ENCODE data around the gene LGR6.

LGR6 gene

DNA sequence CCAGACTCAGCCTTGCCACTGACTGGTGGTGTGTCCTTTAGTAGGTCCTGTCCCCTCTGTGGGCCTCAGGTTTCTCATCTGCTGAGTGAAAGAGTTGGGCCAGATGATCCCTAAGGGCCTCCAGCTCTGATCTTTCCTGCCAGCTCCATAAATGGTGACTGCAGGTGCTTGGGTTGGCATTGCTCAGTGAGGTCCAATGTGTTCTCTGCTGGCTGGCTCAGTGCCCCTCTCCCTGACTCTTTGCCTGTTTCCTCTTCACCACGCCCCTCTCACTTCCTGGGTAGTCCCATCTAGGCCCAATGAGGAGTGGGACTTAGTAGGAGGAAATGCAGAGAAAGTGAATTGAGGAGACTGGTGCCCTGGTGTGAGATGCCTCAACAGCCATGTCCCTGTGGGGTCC lies 111.6 kb downstream of the LGR6 start:
- no peak for DNase-seq

DNA sequence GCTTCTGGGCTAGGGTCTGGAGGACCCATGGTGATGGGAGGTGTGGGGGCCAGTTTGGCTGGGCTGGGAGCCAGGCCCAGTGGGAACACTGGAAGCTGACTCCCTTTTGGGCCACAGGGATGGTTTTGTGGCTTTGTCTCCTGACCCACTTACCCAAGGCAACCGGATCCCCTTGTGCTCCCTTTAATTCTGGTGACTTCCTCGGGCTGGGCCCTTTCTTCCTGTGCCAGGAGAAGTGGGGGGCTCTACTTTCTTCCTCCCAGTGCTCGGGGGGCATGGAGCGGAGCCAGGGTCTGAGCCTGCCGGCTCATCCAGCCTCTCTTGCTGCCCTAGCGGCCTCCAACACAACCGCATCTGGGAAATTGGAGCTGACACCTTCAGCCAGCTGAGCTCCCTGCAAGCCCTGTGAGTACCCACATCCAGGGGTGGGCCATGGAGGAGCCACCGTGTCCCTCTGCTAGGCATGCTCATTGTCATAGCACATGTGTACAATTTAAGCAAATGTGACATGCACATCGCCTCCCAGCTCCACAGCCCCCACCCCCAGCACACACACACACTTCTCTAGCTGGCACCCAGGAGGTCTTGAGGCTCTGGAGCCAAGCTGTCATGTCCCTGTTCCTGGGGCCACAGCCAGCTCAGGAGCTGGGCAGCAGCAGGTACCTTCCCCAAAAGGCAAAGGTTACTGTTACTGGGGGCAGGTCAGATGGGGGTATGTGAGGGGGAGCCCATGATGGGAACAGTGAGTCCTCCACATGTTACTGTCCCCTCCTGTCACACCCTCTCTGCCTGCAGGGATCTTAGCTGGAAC lies 113.1 kb downstream of the LGR6 start:
- DNase-seq = no peak

DNA sequence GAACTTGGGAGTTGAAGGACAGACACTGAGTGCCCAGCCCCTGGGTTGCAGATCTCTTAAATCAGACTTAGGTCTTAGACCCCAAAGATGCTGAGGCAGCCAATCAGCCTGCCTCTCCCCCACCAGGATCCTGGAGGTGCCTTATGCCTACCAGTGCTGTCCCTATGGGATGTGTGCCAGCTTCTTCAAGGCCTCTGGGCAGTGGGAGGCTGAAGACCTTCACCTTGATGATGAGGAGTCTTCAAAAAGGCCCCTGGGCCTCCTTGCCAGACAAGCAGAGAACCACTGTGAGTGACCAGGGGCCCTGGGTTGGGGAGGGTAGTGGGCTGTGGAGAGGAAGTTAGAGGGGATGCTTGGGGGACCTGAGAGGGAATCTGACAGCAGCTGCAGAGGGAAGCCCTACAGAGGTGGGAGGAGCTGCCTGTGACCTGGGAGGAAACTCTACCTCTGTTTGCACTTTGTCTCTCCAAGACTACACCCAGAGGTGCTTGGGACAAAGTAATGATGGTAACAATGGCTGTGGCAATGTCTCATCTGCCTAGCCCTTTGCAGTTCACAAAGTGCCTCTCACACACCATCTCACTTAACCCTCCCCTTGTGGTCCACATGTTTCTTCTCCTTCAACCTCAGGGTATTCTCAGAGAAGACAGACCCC lies 116.6 kb downstream of the LGR6 start:
- peak; percentile 15 for DNase-seq

- DNase-seq = no peak
Measured at GRCh38 chr1:202310746-202311145, 117.1 kb downstream of the LGR6 start.

DNA sequence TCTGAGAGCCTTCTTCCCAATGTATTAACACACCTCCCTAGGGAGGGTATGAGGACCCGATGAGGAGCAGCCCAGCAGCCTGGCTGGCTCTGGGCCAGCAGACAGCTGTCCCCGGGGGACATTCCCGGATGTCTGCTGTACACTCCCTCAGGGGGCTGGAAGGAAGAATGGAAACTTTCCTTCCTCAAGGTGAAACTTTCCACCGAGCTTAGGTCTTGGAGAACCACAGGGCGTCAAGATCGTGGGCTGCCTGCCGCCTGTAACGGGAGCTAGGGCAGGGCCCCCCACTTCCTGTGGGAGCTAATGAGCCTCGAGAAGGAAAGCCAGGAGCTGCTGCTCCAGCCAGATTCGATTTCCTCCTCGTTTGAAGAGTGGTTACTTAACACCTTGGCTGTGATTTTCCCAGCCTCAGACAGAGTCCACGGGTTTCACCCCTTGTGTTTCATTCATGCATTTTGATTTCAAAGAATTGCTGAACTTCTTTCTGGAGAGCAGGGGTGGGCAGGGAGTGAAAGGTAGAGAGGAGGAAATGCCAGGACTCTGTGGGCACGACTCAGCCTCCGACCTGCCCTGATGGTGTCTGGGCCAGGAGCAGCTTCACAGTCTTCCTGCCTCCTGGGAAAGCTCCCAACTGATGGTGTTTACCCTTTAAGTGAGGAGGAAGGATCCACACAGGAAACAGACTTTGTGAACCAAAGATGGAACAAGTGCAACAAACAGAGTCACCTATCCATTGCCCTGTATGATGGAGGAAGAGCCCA lies 118.5 kb downstream of the LGR6 start:
- no peak for DNase-seq

GRCh38 chr1:202315576-202316168 lies 122.1 kb downstream of the LGR6 start:
- peak; percentile 70 for DNase-seq

GRCh38 chr1:202316186-202316585 lies 122.6 kb downstream of the LGR6 start:
- DNase-seq = no peak

DNA sequence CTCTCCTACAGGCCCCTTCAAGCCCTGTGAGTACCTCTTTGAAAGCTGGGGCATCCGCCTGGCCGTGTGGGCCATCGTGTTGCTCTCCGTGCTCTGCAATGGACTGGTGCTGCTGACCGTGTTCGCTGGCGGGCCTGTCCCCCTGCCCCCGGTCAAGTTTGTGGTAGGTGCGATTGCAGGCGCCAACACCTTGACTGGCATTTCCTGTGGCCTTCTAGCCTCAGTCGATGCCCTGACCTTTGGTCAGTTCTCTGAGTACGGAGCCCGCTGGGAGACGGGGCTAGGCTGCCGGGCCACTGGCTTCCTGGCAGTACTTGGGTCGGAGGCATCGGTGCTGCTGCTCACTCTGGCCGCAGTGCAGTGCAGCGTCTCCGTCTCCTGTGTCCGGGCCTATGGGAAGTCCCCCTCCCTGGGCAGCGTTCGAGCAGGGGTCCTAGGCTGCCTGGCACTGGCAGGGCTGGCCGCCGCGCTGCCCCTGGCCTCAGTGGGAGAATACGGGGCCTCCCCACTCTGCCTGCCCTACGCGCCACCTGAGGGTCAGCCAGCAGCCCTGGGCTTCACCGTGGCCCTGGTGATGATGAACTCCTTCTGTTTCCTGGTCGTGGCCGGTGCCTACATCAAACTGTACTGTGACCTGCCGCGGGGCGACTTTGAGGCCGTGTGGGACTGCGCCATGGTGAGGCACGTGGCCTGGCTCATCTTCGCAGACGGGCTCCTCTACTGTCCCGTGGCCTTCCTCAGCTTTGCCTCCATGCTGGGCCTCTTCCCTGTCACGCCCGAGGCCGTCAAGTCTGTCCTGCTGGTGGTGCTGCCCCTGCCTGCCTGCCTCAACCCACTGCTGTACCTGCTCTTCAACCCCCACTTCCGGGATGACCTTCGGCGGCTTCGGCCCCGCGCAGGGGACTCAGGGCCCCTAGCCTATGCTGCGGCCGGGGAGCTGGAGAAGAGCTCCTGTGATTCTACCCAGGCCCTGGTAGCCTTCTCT lies 124.6 kb downstream of the LGR6 start:
- no peak for DNase-seq

DNA sequence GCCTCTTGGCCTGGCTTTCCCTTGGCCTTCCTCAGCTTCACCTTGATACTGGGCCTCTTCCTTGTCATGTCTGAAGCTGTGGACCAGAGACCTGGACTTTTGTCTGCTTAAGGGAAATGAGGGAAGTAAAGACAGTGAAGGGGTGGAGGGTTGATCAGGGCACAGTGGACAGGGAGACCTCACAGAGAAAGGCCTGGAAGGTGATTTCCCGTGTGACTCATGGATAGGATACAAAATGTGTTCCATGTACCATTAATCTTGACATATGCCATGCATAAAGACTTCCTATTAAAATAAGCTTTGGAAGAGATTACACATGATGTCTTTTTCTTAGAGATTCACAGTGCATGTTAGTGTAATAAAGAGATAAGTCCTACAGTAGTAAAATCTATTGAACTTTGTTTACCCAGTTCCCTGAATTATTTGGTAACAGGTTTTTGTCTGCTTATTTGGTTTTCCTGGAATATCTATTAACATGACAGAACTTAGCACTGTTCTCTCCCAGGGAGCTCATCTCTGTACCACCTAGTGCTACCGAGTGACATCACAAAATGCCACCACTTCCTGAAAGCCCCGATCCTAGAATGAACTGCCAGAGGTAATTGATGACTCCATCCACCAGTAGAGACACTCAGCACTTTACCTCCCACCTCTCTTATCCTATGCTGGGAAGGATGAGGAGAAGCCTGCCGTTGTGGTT lies 125.9 kb downstream of the LGR6 start:
- DNase-seq = no peak

GRCh38 chr1:202320081-202320405 lies 126.4 kb downstream of the LGR6 start:
- DNase-seq = no peak

GRCh38 chr1:202323731-202324130 lies 130.1 kb downstream of the LGR6 start:
- DNase-seq = no peak

GRCh38 chr1:202324646-202325045 lies 131.0 kb downstream of the LGR6 start:
- DNase-seq = no peak

GRCh38 chr1:202329891-202330290 lies 136.3 kb downstream of the LGR6 start:
- DNase-seq = no peak

GRCh38 chr1:202333861-202334260 lies 140.3 kb downstream of the LGR6 start:
- no peak for DNase-seq

DNA sequence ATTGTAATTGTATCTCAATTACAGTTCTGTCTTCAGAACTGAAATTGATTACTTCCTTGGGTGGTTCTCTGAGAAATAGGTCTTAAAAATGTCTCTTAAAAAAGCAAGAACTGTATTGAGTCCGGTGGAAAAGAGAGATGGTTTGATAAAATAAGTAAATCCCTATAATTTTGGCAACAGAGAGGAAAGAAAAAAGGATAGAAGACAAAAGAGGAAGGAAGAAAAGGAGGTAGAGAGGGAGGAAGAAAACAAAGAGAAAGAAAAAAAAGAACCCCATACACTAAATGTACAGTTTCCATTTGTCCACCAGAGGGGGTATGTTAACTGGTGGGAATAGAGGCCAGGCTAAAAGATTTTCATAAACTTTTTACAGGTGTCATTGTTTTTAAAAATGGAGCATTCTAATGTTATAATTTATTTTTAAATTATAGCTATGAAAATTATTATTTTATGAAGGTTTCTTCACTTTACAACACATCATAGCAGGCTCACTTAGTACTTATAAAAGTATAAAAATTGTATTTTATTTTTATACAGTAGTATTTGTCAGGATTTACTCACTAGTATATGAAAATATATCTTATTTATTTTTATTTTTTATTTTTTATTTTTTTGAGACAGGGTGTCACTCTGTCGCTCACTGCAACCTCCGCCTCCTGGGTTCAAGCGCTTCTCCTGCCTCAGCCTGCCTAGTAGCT lies 150.2 kb downstream of the LGR6 start:
- peak; percentile 78 for DNase-seq

DNA sequence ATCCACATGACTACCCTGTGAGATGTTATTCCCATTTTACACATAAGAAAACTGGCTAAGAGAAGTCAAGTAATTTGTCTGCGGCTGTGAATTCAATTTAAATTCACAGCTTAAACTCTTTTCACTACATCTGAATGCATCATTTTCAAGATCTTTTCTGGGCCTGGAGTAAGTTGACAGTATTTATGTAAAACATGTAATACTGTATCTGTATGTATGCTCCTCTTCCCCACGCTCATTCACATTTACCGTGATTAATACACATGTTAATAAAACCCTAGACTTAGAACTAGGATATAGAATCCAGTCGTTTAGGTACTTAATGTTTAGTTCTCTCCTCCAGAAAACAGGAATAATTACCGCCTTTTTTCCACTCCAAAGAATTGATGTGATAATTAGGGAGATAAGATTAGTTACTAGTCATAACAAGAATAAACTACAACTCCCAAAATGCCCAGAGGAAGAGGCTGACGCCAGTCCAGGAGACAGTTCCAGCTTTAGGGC lies 154.5 kb downstream of the LGR6 start:
- DNase-seq = peak; percentile 63

DNA sequence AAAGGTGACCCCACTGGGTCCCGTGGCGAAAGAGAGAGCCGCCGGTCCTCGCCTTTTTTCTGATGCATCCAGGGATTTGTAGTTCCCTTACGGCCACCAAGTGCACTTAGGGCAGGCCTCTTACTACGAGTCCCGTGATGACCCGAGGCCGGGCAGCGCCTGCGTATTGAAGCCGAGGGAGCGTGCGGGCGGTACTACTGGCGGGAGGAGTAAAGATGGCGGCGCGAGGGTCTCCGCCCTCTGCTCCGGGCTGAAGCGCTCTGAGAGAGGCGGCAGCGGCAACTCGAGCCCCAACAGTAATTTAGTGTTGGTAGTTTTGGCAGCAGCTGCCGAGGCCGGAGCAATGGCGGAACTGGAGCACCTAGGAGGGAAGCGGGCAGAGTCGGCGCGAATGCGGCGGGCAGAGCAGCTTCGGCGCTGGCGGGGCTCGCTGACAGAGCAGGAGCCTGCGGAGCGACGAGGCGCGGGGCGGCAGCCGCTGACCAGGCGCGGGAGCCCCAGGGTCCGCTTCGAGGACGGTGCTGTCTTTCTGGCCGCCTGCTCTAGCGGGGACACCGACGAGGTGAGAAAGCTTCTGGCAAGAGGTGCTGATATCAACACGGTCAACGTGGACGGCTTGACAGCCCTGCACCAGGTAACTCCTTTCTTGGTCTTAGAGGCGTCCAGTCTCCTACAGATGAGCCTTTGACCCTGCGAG lies 155.1 kb downstream of the LGR6 start, which contains the start of gene PPP1R12B:
Gene PPP1R12B (plus strand): TSS at position 191 of the 697 bp plus-strand sequence. CDS start 153 bp downstream, at position 344.
- peak; percentile 97 for DNase-seq

GRCh38 chr1:202349206-202349928 lies 155.8 kb downstream of the LGR6 start:
- no peak for DNase-seq

DNA sequence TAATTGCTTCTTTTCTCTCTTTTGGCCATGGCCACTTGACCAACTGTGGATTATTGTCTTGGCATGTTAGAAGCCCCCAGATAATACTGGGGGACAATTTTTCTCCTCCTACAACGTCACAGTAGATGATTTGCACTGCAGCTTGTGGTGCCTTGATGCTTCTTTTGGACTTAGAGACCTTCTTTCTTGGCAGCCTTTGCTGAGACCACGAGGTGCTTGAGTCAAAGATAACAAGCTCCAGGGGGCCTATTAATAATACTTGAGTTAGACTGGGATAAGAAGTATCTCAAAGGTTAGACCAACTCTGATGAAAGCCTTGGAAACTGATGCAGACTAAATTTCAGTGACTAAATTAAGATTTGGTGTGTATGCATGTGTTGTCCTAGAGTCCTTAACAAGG lies 158.1 kb downstream of the LGR6 start:
- no peak for DNase-seq
